ENCODE data around the gene NYAP1.
"Not testable (repeated sequence)": the region's sequence is repeated elsewhere in the genome, so short reads cannot be mapped to it uniquely, and the experiment has no call there.

Gene NYAP1

DNA sequence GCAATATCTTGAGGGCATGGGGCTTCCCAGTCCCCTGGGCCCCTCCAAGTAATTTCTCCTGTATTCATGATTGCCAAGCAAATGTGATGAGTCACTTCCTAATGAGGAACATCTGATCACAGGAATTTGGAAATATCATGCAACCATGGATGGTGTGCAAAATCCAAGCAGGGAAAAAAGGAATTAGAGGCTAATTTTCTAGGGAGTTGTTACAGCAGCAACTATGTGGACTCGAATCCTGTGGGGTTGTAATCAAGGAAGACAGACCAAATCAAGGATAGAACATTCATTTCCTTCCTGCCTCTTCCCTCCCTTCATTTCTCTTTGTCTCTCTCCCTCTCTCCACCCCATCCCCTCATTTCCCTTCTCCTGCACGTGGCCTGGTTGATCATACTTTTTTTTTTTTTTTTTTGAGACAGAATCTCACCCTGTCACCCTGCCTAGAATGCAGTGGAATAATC is 31.4 kb downstream of the NYAP1 start:
- DNase-seq, result no peak

DNA sequence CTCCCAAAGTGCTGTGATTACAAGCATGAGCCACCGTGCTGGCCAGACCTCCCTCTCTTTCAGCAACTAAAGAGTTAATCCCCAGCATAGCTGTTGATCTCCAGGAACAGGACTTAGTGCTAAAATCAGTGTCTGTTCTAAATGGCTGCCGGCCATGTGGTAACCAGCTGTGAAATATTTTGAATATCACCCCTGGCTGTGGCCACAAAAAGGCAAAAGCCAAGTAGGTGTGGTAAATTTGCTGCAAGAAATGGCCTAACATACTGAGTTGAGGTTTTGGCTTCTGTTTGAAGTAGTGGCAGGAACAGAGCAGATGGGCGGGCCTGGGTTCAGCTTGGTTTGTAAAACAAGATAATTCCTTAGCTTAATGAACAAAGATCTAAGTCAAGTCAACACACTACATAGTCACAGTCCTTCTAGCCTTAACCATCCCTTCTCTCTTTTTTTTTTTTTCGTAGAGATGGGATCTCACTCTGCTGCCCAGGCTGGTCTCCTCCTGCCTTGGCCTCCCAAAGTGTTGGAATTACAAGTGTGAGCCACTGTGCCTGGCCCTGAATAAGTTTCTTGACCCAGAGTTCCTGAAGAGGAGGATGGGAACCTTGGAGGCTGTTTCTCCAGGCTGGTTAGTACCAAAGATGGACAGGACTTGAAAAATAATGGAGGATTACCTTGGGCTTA is 32.5 kb downstream of the NYAP1 start:
- no peak for DNase-seq

DNA sequence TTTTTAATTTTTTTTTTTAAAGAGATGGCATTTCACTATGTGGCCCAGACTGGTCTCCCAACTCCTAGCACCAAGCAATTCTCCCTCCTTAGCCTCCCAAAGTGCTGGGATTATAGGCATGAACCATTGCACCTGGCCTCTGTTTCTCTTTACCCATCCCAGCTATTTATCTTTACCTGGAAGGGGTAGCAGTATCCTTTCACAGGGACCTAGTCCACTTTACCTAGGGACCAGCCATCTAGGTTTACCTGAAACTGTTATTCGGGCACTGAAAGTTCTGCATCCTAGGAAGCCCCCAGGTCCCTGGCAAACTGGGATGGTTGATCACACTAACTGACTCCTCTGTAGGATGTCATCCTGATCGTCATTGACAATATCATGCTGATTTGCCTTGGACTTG is 33.6 kb downstream of the NYAP1 start:
- no peak for DNase-seq

DNA sequence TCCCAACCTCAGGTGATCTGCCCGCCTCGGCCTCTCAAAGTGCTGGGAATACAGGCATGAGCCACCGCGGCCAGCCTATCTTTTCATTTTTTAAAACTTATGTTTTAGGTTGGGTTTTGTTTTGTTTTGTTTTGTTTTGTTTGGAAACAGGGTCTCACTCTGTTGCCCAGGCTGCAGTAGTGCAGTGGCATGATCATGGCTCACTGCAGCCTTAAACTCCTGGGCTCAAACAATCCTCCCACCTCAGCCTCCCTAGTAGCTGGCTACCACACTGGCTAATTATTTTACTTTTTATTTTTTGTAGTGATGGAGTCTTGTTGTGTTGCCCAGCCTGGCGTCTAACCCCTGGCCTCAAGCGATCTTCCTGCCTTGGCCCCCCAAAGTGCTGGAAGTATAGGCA is 35.9 kb downstream of the NYAP1 start:
- DNase-seq, result no peak

GRCh38 chr7:100520138-100520537 is 36.4 kb downstream of the NYAP1 start:
- no peak for DNase-seq

- no peak for DNase-seq
Measured at GRCh38 chr7:100521076-100521475, 37.3 kb downstream of the NYAP1 start.

GRCh38 chr7:100521909-100522593 is 38.3 kb downstream of the NYAP1 start:
- not testable (repeated sequence) for DNase-seq

- not testable (repeated sequence) for DNase-seq
Measured at GRCh38 chr7:100523192-100523591, 39.5 kb downstream of the NYAP1 start.

- DNase-seq, result not testable (repeated sequence)
Measured at GRCh38 chr7:100528108-100528866, 44.6 kb downstream of the NYAP1 start.

DNA sequence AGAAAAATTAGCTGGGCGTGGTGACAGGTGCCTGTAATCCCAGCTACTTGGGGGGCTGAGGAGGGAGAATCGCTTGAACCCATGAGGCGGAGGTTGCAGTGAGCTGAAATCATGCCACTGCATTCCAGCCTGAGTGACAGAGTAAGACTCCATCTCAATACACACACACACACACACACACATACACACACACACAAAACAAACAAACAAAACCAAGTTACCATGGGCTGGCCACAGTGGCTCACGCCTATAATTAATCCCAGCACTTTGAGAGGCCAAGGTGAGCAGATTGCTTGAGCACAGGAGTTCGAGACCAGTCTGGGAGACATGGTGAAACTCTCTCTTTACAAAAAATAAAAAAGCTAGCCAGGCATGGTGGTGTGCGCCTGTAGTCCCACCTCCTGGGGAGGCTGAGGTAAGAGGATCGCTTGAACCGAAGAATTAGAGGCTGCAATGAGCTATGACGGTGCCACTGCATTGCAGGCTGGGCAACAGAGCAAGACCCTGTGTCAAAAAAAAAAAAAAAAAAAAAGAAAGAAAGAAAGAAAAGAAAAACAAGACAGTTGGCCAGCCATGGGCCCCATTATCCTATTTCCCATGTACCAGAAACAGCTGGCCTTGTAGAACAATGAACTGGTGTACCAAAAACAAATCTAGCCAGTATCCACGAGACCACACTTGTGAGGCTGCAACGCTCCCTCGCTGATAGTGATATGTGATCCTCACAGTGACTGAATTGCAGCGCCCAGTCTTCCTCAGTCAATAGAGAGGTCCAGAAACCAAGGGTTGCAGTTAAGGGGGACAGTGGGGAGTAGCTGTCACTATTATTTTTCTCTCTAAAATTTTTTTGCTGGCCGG is 48.7 kb downstream of the NYAP1 start:
- DNase-seq, result no peak

GRCh38 chr7:100535982-100536381 is 52.3 kb downstream of the NYAP1 start:
- DNase-seq, result not testable (repeated sequence)

DNA sequence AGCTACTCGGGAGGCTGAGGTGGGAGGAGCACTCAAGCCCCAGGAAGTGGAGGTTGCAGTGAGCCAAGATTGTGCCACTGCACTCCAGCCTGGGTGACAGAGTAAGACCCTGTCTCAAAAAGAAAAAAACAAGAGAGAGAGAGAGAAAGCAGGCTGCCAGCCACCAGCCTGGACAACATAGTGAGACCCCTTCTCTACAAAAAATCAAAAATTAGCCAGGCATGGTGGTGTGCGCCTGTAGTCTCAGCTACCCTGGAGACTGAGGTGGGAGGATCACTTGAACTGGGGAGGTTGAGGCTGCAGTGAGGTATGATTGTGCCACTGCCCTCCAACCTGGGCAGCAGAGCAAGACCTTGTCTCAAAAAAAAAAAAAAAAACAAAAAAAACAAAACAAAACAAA is 53.0 kb downstream of the NYAP1 start:
- not testable (repeated sequence) for DNase-seq

- DNase-seq, result no peak
Measured at GRCh38 chr7:100538348-100538653, 54.6 kb downstream of the NYAP1 start.

DNA sequence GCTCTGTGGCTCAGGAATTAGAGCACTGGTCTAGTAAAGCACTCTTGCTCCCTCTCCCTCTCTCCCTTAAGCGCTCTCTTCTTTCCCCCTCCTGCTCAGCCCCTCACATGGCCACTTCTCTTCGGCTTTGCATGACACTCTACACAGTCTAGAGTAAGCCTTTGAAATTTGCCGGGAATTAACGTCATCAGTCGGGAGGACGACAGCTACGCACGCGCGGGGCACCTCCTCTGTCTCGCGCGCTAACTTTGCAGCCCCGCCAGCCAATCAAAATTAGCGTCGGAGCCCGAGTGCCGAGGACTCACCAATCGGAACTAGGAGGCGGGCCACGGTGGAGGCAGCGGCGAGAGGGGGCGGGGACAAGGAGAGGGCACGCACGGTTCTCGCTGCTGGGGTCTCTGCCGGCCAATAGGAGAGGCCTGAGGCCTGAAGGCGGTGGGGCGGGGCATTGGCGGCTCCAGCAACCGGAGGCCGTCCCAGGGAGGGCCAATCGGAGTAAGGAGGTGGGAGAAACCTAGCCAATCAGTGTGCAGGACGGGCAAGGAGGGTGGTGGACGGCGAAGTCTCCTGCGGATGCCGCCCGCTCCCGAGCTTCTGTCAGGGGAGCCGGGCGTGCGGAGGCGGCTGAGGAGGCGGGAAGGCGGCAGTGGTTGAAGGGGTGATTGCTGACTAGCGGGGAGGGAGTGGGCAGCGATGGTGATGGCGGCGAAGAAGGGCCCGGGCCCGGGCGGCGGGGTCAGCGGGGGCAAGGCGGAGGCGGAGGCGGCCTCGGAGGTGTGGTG is 55.1 kb downstream of the NYAP1 start, which contains the start of gene AGFG2:
AGFG2 (plus strand) TSS at position 550 of the 782 bp plus-strand sequence; CDS start at position 694, 144 bp downstream.
- DNase-seq, result peak; percentile 100

DNA sequence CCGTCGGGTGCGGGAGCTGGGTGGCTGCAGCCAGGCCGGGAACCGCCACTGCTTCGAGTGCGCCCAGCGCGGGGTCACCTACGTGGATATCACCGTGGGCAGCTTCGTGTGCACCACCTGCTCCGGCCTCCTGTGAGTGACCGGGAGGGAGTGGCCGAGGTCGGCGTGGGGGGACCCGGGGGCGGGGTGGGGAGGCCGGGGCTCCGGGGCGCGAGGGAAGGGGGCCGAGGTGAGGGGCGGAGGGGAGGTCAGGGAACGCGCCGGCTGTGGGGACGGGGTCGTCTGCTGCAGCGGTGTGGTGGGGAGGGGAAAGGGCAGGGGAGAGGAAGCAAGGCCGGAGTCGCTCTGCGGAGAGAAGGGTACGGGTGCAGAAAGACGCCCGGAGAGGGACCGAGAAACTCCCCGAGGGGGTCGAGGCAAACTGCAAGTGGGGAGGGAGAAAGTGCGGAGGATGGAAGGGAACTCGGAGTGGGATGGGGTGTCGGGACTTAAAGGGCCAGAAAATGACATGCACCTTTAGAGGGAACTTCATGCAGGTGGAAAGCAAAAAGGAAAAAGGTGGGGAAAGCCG is 55.8 kb downstream of the NYAP1 start:
- no peak for DNase-seq

- no peak for DNase-seq
Measured at GRCh38 chr7:100540073-100540723, 56.5 kb downstream of the NYAP1 start.

- not testable (repeated sequence) for DNase-seq
Measured at GRCh38 chr7:100541309-100541708, 57.6 kb downstream of the NYAP1 start.

- no peak for DNase-seq
Measured at GRCh38 chr7:100543586-100543985, 59.9 kb downstream of the NYAP1 start.

DNA sequence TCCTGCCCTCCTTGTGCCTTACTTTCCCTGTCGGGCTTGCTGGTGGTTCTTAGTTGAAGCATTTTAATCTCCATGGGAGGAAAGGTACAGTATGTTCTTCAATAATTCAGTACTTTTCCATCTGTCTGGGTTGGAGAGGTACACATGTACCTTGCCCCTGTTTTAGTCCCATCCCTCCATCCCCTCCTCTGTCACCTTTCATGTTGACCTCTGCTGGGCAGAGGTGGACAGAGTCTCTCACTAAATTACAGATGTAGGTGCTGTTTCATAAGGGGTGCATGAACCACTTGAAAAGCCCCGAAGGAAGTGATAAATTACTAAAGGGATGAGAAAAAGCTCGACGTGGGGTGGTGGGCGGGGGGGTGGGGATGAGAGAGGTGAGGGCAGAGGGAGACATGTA is 60.7 kb downstream of the NYAP1 start:
- no peak for DNase-seq

All from NCI-H1930 (cell line).